ENCODE measurements around the gene PHF2.

Gene PHF2

DNA sequence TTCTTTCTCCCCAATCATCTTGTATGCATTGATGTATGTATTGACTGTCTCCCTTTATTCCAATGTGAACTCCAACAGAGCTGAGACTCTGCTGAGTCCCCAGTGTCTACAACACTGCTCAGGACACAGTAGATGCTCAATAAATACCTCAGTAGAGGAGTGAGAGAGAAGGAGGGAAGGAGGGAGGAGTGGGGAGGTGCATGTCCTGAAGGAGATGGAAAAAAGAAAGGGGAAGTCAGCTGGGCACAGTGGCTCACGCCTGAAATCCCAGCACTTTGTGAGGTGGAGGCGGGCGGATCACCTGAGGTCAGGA is 2.9 kb upstream of the PHF2 start:
- Histone ChIP-seq H3K79me2 (ENCODE audit: low read length) (peaks cover 21% of the 10 kb centered on the region), H3K9ac (ENCODE audit: low read length) (no peak overlapping the region), H3K27me3 (replicated peaks; ENCODE audit: insufficient read depth, low read length) (no peaks in the 10 kb centered on the region), H3K36me3 (replicated peaks; ENCODE audit: insufficient read depth, low read length) (no peaks in the 10 kb centered on the region), H3K4me3 (ENCODE audit: low read length) (no peak overlapping the region), H3K9me3 (replicated peaks; ENCODE audit: insufficient read depth, low read length) (no peaks in the 10 kb centered on the region), H3K4me2 (ENCODE audit: low read depth, low read length) (no peak overlapping the region), H2AFZ (ENCODE audit: low read length) (no peak overlapping the region), H4K20me1 (ENCODE audit: insufficient read depth, low read length) (no peaks in the 10 kb centered on the region), H3K27ac (ENCODE audit: low read length) (no peak overlapping the region), H3F3A (ENCODE audit: insufficient read depth, low read length) (peaks cover 6% of the 10 kb centered on the region; the same call in 1 of the 2 replicates), H3K4me1 (ENCODE audit: low read length) (peaks cover 6% of the 10 kb centered on the region; the same call in 1 of the 2 replicates), H3K9me2 (replicated peaks; ENCODE audit: insufficient read depth, low read length) (no peaks in the 10 kb centered on the region)
- no peak for TF ChIP-seq EZH2phosphoT487 (IDR thresholded peaks at IDR 0.05; ENCODE audit: low read length)
- TF ChIP-seq, protein P1, sequence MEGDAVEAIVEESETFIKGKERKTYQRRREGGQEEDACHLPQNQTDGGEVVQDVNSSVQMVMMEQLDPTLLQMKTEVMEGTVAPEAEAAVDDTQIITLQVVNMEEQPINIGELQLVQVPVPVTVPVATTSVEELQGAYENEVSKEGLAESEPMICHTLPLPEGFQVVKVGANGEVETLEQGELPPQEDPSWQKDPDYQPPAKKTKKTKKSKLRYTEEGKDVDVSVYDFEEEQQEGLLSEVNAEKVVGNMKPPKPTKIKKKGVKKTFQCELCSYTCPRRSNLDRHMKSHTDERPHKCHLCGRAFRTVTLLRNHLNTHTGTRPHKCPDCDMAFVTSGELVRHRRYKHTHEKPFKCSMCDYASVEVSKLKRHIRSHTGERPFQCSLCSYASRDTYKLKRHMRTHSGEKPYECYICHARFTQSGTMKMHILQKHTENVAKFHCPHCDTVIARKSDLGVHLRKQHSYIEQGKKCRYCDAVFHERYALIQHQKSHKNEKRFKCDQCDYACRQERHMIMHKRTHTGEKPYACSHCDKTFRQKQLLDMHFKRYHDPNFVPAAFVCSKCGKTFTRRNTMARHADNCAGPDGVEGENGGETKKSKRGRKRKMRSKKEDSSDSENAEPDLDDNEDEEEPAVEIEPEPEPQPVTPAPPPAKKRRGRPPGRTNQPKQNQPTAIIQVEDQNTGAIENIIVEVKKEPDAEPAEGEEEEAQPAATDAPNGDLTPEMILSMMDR (IDR thresholded peaks at IDR 0.05; ENCODE audit: low read length): no peak
- TF ChIP-seq EZH2 (optimal IDR thresholded peaks at IDR 0.05; ENCODE audit: low read depth, low read length): no peak
- DNase-seq: no peak

DNA sequence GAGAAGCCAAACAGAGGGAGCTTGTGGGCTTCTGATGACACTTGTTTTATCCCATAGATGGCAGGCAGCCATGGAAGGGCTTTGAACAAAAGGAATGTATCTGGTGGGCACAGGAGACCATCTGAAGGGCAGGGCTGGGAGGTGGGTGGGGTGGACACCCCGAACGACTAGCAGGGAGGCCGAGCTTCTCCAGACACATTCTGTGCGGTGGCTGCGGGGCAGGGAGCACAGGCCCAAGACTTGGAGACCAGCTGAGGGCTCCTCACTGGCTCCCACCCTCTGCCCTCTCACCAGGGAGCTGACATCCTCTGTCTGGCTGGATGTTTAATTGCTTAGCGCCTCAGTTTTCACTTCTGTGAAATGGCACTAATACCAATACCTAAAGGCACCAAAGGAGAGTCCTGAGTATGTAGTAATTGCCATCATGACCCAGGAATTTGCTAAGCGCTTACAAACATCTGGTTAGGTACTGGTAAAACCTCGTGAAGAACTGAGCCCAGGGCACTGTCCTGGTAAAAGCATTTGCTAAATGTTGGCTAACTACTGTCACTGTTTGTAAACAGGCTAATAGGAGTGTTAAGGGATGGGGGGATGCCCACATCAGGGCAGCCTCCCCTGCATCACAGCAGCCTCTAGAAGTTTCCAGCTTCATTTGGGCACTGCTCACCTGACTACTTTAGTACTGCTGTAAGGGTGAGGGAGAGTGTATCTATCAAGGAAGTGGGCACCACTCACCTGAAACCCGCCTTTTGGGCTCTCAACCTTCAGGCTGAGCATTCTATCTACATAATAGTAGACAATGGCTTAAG is 2.1 kb upstream of the PHF2 start:
- H3K4me1 ChIP-seq (ENCODE audit: low read length): peaks cover 6% of the 10 kb centered on the region; the same call in 1 of the 2 replicates
- no peaks in the 10 kb centered on the region for H3K36me3 ChIP-seq (replicated peaks; ENCODE audit: insufficient read depth, low read length)
- no peak overlapping the region for H2AFZ ChIP-seq (ENCODE audit: low read length)
- no peaks in the 10 kb centered on the region for H3K27me3 ChIP-seq (replicated peaks; ENCODE audit: insufficient read depth, low read length)
- H3K27ac ChIP-seq (ENCODE audit: low read length): no peak overlapping the region
- no peaks in the 10 kb centered on the region for H3K9me2 ChIP-seq (replicated peaks; ENCODE audit: insufficient read depth, low read length)
- H3K79me2 ChIP-seq (ENCODE audit: low read length): peaks cover 30% of the 10 kb centered on the region
- no peaks in the 10 kb centered on the region for H4K20me1 ChIP-seq (ENCODE audit: insufficient read depth, low read length)
- H3K9ac ChIP-seq (ENCODE audit: low read length): no peak overlapping the region
- H3K4me3 ChIP-seq (ENCODE audit: low read length): no peak overlapping the region
- H3K4me2 ChIP-seq (ENCODE audit: low read depth, low read length): no peak overlapping the region
- H3F3A ChIP-seq (ENCODE audit: insufficient read depth, low read length): peaks cover 6% of the 10 kb centered on the region; the same call in 1 of the 2 replicates
- no peaks in the 10 kb centered on the region for H3K9me3 ChIP-seq (replicated peaks; ENCODE audit: insufficient read depth, low read length)
- no peak for TF ChIP-seq EZH2 (optimal IDR thresholded peaks at IDR 0.05; ENCODE audit: low read depth, low read length)
- no peak for DNase-seq

DNA sequence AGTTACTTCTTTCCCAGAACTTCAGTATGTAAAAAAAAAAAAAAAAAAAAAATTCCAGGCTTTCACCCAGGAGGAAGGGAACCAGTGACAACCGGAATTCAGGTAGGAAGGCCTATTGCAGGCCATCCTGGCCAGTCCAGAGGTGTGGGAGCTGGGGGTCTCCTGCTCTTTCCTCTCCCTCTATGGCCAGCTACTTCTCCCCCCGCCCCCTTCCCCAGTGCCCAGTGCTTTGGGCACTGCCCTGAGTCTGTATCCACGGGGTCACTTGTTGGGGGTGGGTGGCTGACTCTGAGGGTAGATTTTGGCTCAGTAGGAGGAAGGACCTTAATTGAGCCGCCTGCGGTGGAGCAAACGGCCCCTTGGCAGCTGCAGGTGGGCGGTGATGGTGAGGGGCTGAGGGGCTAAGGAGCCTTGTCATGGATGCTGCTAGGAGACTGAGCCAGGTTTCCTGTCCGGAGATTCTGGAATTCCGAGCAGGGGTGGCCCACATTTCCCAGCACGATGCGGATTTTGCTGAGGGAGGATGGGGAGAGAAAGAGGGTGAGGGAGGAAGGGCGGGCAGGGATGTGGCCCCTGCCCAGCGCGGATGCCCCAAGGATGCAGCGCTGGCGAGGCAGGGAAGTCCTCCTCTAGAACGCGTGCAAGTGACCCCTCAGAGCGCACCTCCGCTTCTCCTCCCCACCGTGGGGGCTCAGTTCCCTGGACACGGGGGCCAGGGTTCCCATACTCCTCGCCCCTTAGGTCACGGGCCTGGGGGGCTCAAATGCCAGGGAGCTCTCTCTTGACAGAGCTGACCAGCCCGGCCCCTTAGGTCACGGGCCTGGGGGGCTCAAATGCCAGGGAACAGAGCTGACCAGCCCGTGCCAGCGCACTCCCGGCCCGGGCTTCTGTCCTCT is 1.2 kb upstream of the PHF2 start:
- Histone ChIP-seq H3K9ac (ENCODE audit: low read length) (peak overlapping the region; percentile 78; the same call in 1 of the 2 replicates), H3K27me3 (replicated peaks; ENCODE audit: insufficient read depth, low read length) (no peaks in the 10 kb centered on the region), H3K9me3 (replicated peaks; ENCODE audit: insufficient read depth, low read length) (no peaks in the 10 kb centered on the region), H4K20me1 (ENCODE audit: insufficient read depth, low read length) (no peaks in the 10 kb centered on the region), H3K79me2 (ENCODE audit: low read length) (peaks cover 38% of the 10 kb centered on the region), H2AFZ (ENCODE audit: low read length) (peak overlapping the region; percentile 84), H3K4me3 (ENCODE audit: low read length) (peak overlapping the region; percentile 72), H3K4me2 (ENCODE audit: low read depth, low read length) (peak overlapping the region; percentile 96), H3K9me2 (replicated peaks; ENCODE audit: insufficient read depth, low read length) (no peaks in the 10 kb centered on the region), H3K27ac (ENCODE audit: low read length) (no peak overlapping the region), H3K4me1 (ENCODE audit: low read length) (peaks cover 6% of the 10 kb centered on the region; the same call in 1 of the 2 replicates), H3F3A (ENCODE audit: insufficient read depth, low read length) (peaks cover 6% of the 10 kb centered on the region; the same call in 1 of the 2 replicates), H3K36me3 (replicated peaks; ENCODE audit: insufficient read depth, low read length) (no peaks in the 10 kb centered on the region)
- TF ChIP-seq EZH2 (optimal IDR thresholded peaks at IDR 0.05; ENCODE audit: low read depth, low read length): no peak
- TF ChIP-seq, protein P1 (IDR thresholded peaks at IDR 0.05; ENCODE audit: low read length): no peak
- no peak for TF ChIP-seq EZH2phosphoT487 (IDR thresholded peaks at IDR 0.05; ENCODE audit: low read length)
- no peak for DNase-seq
